ENCODE data around the gene SLC1A2. TPM values are rescaled to one million over a fixed set of nuclear protein-coding genes. Genes with fewer than 3 reads are reported as not detected.

The SLC1A2 gene
- total RNA-seq, 2 experiments from 2014 or later: not detected

DNA sequence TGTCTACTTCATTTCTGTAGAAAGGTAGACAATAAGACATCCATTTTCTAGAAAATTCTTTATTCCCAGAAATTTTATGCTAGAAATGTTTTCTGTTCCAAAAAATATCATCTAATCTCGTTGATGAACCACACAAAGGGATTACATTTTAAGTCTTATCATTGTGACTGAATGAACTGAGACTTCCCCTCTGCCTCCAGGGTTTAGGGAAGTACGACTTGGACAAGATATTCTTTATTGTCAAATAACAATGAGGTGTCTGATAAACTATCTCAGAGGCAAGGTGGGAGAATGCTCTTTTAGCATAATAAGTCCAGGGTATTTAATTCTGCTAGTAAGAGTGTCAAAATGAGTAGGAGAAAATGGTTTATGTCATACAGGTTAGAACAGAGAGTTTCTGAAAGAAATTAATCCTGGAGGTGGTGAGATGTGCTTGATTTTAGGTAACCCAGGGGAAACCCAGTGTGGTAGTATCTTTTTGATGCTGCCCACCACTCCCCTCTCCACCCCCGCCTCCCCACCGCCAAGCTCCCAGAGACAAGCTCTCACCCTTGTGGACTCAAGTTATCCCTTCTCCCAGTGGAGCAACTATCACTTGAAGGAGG, 179.8 kb downstream of the SLC1A2 start:
- H4K20me1 ChIP-seq (ENCODE audit: insufficient read depth, low read length): no peaks in the 10 kb centered on the region
- no peak for DNase-seq (ENCODE audit: low spot score)
- ChIA-PET CTCF (ENCODE audit: unreplicated experiment) (interaction anchor here (0.6 kb wide), 1 partner anchor 70 kb away, joined by 9 read pairs; no protein-coding TSS in a partner anchor), POLR2A (interaction anchor here (0.5 to 1.3 kb wide), 3 partner anchors 19 to 109 kb away, joined by 3 to 6 read pairs (median 3); no protein-coding TSS in a partner anchor)
- no peak overlapping the region for H3K4me3 ChIP-seq (ENCODE audit: low read depth, low read length, poor library complexity, severe bottlenecking)
- H3K9me3 ChIP-seq (ENCODE audit: low read length): no peaks in the 10 kb centered on the region
- no peak overlapping the region for H2AFZ ChIP-seq (ENCODE audit: low read length)
- no peaks in the 10 kb centered on the region for H3K9me2 ChIP-seq (ENCODE audit: insufficient read depth, low read length)
- no peak for TF ChIP-seq EZH2phosphoT487 (IDR thresholded peaks at IDR 0.05; ENCODE audit: borderline replicate concordance, low read depth, low read length)
- TF ChIP-seq, protein P1, sequence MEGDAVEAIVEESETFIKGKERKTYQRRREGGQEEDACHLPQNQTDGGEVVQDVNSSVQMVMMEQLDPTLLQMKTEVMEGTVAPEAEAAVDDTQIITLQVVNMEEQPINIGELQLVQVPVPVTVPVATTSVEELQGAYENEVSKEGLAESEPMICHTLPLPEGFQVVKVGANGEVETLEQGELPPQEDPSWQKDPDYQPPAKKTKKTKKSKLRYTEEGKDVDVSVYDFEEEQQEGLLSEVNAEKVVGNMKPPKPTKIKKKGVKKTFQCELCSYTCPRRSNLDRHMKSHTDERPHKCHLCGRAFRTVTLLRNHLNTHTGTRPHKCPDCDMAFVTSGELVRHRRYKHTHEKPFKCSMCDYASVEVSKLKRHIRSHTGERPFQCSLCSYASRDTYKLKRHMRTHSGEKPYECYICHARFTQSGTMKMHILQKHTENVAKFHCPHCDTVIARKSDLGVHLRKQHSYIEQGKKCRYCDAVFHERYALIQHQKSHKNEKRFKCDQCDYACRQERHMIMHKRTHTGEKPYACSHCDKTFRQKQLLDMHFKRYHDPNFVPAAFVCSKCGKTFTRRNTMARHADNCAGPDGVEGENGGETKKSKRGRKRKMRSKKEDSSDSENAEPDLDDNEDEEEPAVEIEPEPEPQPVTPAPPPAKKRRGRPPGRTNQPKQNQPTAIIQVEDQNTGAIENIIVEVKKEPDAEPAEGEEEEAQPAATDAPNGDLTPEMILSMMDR (conservative IDR thresholded peaks at IDR 0.05; ENCODE audit: low read length): no peak
- BruUV-seq (replicated peaks): no TSS peak
- no peak overlapping the region for H3K27ac ChIP-seq (ENCODE audit: low read depth, low read length, poor library complexity, severe bottlenecking)
- H3K79me2 ChIP-seq (ENCODE audit: insufficient read depth, low read depth, low read length): no peaks in the 10 kb centered on the region
- peaks cover 12% of the 10 kb centered on the region for H3K4me1 ChIP-seq (ENCODE audit: insufficient read depth, low read length, poor library complexity, severe bottlenecking)
- intact Hi-C loops (cut with micrococcal nuclease; ENCODE audit: unreplicated experiment): loop anchor here (2.0 to 5.0 kb wide), 3 partner anchors 77 to 153 kb away; no protein-coding TSS in a partner anchor
- H3K4me2 ChIP-seq (ENCODE audit: low read length): no peak overlapping the region
- no peaks in the 10 kb centered on the region for H3K36me3 ChIP-seq (ENCODE audit: insufficient read depth, low read length)

DNA sequence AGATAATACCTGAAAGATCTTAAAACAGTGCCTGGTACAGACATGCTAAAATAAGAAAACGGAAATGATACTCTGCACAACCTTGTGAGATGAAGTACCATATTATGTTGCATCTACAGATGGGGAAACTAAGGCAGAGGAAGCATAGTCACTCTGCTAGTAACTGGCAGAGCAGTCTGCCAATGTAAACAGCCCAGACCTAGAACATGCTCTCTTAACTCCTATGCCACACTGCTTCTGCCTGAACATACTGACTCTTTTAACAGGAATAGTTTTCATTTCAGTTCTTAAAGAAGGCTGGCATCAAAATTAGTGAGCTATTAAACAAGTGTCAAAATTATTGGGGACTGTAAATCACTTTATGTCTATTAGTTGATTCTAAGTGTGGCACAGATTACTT, 180.5 kb downstream of the SLC1A2 start:
- TF ChIP-seq, protein P1 (conservative IDR thresholded peaks at IDR 0.05; ENCODE audit: low read length): no peak
- TF ChIP-seq EZH2phosphoT487 (IDR thresholded peaks at IDR 0.05; ENCODE audit: borderline replicate concordance, low read depth, low read length): no peak
- Histone ChIP-seq H3K9me3 (ENCODE audit: low read length) (no peaks in the 10 kb centered on the region), H3K4me3 (ENCODE audit: low read depth, low read length, poor library complexity, severe bottlenecking) (no peak overlapping the region), H3K36me3 (ENCODE audit: insufficient read depth, low read length) (no peaks in the 10 kb centered on the region), H3K4me1 (ENCODE audit: insufficient read depth, low read length, poor library complexity, severe bottlenecking) (peaks cover 12% of the 10 kb centered on the region), H2AFZ (ENCODE audit: low read length) (no peak overlapping the region; the same call in 1 of the 2 replicates), H3K9me2 (ENCODE audit: insufficient read depth, low read length) (no peaks in the 10 kb centered on the region), H3K4me2 (ENCODE audit: low read length) (no peak overlapping the region), H3K27ac (ENCODE audit: low read depth, low read length, poor library complexity, severe bottlenecking) (no peak overlapping the region), H4K20me1 (ENCODE audit: insufficient read depth, low read length) (no peaks in the 10 kb centered on the region), H3K79me2 (ENCODE audit: insufficient read depth, low read depth, low read length) (no peaks in the 10 kb centered on the region)
- intact Hi-C loops (cut with micrococcal nuclease; ENCODE audit: unreplicated experiment): loop anchor here (1.0 to 5.0 kb wide), 5 partner anchors 77 to 313 kb away; no protein-coding TSS in a partner anchor
- BruUV-seq (replicated peaks): no TSS peak
- DNase-seq (ENCODE audit: low spot score): no peak
- POLR2A ChIA-PET: interaction anchor here (1.3 kb wide), 1 partner anchor 19 kb away, joined by 3 read pairs; no protein-coding TSS in a partner anchor
- CTCF ChIA-PET (ENCODE audit: unreplicated experiment): interaction anchor here (1.1 kb wide), 1 partner anchor 66 kb away, joined by 3 read pairs; no protein-coding TSS in a partner anchor
